ENCODE measurements around the gene PBOV1.

The PBOV1 gene

DNA sequence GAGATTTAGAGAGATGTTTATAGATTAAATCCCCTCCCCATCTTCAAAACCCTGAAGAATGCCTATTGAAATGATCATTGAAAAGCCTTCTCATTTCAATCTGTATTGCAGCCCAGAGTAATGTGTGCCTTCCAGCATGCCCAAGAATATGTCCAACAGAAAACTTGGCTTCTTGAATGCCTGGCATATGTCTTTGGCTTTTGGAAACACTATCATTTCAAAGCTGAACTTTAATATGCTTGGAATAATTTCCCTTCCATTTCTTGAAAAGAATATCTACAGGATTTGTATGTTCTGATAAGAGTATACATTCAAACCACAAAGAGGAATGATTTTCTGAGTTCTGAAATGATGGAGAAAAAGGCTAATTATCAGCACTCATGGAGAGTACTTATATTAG, 11.9 kb upstream of the PBOV1 start:
- POLR2A ChIA-PET, result no interaction called here
- Histone ChIP-seq H3K27ac (ENCODE audit: extremely low read depth, low read depth, low read length) (no peak overlapping the region), H3K4me3 (ENCODE audit: low read depth, low read length) (no peak overlapping the region), H3K4me1 (ENCODE audit: control insufficient read depth, insufficient read depth, low read length) (peaks cover 15% of the 10 kb centered on the region), H3K36me3 (ENCODE audit: control insufficient read depth in 2 of 2, insufficient read depth in 1 of 2, low read length in 2 of 2) (no peaks in the 10 kb centered on the region), H3K9me3 (ENCODE audit: control insufficient read depth, insufficient read depth, low read depth, low read length) (no peaks in the 10 kb centered on the region)
- CTCF ChIA-PET, result interaction anchor here (0.6 to 1.6 kb wide), 2 partner anchors 18 to 118 kb away, joined by 3 to 6 read pairs; no protein-coding TSS in a partner anchor
- no peak for TF ChIP-seq ZNF510 (tag by site-specific recombination; IDR thresholded peaks at IDR 0.05; ENCODE audit: insufficient replicate concordance)
- no peak for TF ChIP-seq ZNF426 (tag by site-specific recombination; IDR thresholded peaks at IDR 0.05)
- TF ChIP-seq ZNF837 (tag by site-specific recombination; IDR thresholded peaks at IDR 0.05), result no peak
- TF ChIP-seq, protein P1, sequence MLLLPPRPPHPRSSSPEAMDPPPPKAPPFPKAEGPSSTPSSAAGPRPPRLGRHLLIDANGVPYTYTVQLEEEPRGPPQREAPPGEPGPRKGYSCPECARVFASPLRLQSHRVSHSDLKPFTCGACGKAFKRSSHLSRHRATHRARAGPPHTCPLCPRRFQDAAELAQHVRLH (tag by site-specific recombination; IDR thresholded peaks at IDR 0.05), result no peak
- TF ChIP-seq, protein P2, sequence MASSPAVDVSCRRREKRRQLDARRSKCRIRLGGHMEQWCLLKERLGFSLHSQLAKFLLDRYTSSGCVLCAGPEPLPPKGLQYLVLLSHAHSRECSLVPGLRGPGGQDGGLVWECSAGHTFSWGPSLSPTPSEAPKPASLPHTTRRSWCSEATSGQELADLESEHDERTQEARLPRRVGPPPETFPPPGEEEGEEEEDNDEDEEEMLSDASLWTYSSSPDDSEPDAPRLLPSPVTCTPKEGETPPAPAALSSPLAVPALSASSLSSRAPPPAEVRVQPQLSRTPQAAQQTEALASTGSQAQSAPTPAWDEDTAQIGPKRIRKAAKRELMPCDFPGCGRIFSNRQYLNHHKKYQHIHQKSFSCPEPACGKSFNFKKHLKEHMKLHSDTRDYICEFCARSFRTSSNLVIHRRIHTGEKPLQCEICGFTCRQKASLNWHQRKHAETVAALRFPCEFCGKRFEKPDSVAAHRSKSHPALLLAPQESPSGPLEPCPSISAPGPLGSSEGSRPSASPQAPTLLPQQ (tag by site-specific recombination; IDR thresholded peaks at IDR 0.05), result no peak

DNA sequence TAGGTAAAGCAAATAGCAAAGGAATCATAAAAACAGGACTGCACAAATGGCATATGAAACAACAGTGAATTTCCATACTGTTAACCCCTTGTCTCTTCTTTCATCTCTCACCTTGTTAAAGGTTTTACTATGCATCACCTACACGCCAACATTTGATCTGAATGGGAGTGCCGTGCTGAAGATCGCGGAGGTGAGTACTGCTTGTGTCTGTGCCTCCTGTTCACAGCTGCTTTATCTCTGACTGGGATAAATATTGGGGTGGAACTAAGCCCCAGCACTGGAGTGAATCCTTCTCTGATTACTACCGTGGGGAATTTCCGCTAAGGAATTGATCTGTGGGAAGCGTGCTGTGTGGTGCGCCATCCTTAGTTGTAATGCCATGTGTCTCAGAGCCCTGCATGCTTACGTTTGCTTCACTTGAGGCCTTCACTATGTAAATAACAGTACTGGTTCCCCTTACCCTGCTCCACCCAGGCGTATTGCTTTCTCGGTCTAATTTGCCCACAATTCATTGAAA, 11.4 kb upstream of the PBOV1 start:
- no peak overlapping the region for H3K27ac ChIP-seq (ENCODE audit: extremely low read depth, low read depth, low read length)
- ChIA-PET POLR2A (no interaction called here), CTCF (interaction anchor here (0.6 kb wide), 1 partner anchor 119 kb away, joined by 3 read pairs; no protein-coding TSS in a partner anchor)
- H3K9me3 ChIP-seq (ENCODE audit: control insufficient read depth, insufficient read depth, low read depth, low read length), result no peaks in the 10 kb centered on the region
- no peak for TF ChIP-seq TRIM28 (IDR thresholded peaks at IDR 0.05; ENCODE audit: borderline replicate concordance, low read length)
- no peak for TF ChIP-seq MZF1 (tag by site-specific recombination; IDR thresholded peaks at IDR 0.05; ENCODE audit: borderline replicate concordance)
- TF ChIP-seq ZNF292 (tag by site-specific recombination; IDR thresholded peaks at IDR 0.05; ENCODE audit: borderline replicate concordance, low read depth), result no peak
- TF ChIP-seq ZBTB48 (tag by site-specific recombination; IDR thresholded peaks at IDR 0.05), result no peak
- TF ChIP-seq ZFP41 (tag by site-specific recombination; IDR thresholded peaks at IDR 0.05; ENCODE audit: borderline replicate concordance), result no peak
- no peak for TF ChIP-seq ZNF423 (tag by site-specific recombination; IDR thresholded peaks at IDR 0.05)
- TF ChIP-seq ZNF560 (tag by site-specific recombination; IDR thresholded peaks at IDR 0.05; ENCODE audit: borderline replicate concordance), result no peak
- no peak for TF ChIP-seq SETDB1 (IDR thresholded peaks at IDR 0.05; ENCODE audit: insufficient read length, low read length)
- TF ChIP-seq ZNF473 (tag by site-specific recombination; IDR thresholded peaks at IDR 0.05), result no peak
- TF ChIP-seq ZNF670 (tag by site-specific recombination; IDR thresholded peaks at IDR 0.05; ENCODE audit: low read depth), result no peak
- no peak for TF ChIP-seq ZNF530 (tag by site-specific recombination; IDR thresholded peaks at IDR 0.05; ENCODE audit: low read depth)
- TF ChIP-seq, protein P3, sequence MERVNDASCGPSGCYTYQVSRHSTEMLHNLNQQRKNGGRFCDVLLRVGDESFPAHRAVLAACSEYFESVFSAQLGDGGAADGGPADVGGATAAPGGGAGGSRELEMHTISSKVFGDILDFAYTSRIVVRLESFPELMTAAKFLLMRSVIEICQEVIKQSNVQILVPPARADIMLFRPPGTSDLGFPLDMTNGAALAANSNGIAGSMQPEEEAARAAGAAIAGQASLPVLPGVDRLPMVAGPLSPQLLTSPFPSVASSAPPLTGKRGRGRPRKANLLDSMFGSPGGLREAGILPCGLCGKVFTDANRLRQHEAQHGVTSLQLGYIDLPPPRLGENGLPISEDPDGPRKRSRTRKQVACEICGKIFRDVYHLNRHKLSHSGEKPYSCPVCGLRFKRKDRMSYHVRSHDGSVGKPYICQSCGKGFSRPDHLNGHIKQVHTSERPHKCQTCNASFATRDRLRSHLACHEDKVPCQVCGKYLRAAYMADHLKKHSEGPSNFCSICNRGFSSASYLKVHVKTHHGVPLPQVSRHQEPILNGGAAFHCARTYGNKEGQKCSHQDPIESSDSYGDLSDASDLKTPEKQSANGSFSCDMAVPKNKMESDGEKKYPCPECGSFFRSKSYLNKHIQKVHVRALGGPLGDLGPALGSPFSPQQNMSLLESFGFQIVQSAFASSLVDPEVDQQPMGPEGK (tag by site-specific recombination; IDR thresholded peaks at IDR 0.05), result no peak
- TF ChIP-seq, protein P4, sequence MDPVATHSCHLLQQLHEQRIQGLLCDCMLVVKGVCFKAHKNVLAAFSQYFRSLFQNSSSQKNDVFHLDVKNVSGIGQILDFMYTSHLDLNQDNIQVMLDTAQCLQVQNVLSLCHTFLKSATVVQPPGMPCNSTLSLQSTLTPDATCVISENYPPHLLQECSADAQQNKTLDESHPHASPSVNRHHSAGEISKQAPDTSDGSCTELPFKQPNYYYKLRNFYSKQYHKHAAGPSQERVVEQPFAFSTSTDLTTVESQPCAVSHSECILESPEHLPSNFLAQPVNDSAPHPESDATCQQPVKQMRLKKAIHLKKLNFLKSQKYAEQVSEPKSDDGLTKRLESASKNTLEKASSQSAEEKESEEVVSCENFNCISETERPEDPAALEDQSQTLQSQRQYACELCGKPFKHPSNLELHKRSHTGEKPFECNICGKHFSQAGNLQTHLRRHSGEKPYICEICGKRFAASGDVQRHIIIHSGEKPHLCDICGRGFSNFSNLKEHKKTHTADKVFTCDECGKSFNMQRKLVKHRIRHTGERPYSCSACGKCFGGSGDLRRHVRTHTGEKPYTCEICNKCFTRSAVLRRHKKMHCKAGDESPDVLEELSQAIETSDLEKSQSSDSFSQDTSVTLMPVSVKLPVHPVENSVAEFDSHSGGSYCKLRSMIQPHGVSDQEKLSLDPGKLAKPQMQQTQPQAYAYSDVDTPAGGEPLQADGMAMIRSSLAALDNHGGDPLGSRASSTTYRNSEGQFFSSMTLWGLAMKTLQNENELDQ (tag by site-specific recombination; IDR thresholded peaks at IDR 0.05; ENCODE audit: low read depth), result no peak
- TF ChIP-seq GLIS2 (tag by site-specific recombination; IDR thresholded peaks at IDR 0.05), result no peak
- H3K4me1 ChIP-seq (ENCODE audit: control insufficient read depth, insufficient read depth, low read length), result peaks cover 15% of the 10 kb centered on the region
- H3K36me3 ChIP-seq (ENCODE audit: control insufficient read depth in 2 of 2, insufficient read depth in 1 of 2, low read length in 2 of 2), result no peaks in the 10 kb centered on the region
- H3K4me3 ChIP-seq (ENCODE audit: low read depth, low read length), result no peak overlapping the region
